ENCODE measurements around the gene FAM200C.

Gene FAM200C

DNA sequence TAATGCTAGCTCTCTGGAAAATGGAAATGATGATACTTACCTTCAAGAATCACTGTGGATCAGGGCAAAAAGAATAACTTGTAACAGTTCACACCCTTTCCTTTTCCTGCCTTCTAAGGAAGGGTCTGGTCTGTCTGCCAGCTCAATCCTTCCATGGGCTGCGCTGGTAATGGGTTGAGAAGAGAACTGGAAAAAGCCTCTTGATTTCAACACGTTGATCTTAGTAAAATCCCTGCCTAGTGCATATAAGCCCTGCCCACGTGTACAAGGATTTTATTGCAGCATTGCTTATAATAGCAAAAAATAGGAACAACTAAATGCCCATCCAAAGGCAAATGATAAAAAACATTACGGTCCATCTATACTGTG, 49.9 kb downstream of the FAM200C start (continued):
- no peak for TF ChIP-seq RARB (CRISPR knock-in tag; IDR thresholded peaks at IDR 0.05)
- TF ChIP-seq ARNTL (CRISPR knock-in tag; IDR thresholded peaks at IDR 0.05; ENCODE audit: borderline replicate concordance, low read depth), result no peak
- TF ChIP-seq ZC3H10 (CRISPR knock-in tag; IDR thresholded peaks at IDR 0.05), result no peak
- TF ChIP-seq ZNF565 (CRISPR knock-in tag; conservative IDR thresholded peaks at IDR 0.05; ENCODE audit: low read depth), result no peak
- TF ChIP-seq BACH2 (CRISPR knock-in tag; IDR thresholded peaks at IDR 0.05; ENCODE audit: borderline replicate concordance), result no peak

DNA sequence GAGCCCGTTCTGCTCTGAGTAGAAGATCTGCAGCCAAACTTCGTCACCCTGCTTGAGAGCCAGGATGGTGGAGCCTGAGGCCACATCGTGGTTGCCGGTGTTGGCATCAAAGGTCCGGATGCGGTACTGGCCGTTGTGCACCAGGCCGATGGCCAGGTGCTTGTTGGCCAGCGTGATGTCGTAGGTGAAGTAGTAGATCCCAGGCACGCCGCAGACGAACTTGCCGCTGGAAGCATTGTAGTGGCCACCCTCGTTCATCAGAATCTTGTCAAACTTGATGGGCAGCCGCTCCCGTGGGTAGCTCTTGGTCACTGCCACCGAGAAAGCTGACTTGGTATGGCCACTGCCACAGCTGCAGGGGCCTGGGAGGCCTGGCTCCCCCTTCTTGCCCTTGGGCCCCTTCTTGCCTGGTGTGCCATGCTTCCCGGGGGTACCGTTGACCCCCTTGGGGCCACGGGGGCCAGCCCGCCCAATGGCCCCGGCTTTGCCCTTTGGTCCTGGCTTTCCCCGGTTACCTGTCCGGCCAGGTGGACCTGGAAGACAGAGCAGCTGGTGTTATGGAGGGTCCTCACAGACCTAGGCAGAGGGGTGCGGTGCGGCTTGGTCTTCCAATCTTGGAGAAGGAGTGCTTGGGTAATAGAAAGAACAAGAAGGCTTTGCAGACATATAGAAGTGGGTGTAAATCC, 50.5 kb downstream of the FAM200C start:
- ATAC-seq, result no peak
- TF ChIP-seq SNAI2 (CRISPR knock-in tag; IDR thresholded peaks at IDR 0.05) (no peak), ISL1 (CRISPR knock-in tag; IDR thresholded peaks at IDR 0.05) (no peak), TOX (CRISPR knock-in tag; IDR thresholded peaks at IDR 0.05; ENCODE audit: borderline replicate concordance) (no peak), CSDC2 (CRISPR knock-in tag; IDR thresholded peaks at IDR 0.05) (no peak), OSR1 (CRISPR knock-in tag; IDR thresholded peaks at IDR 0.05) (no peak), RARB (CRISPR knock-in tag; IDR thresholded peaks at IDR 0.05) (no peak), ZNF70 (CRISPR knock-in tag; IDR thresholded peaks at IDR 0.05) (no peak), ZNF8 (CRISPR knock-in tag; IDR thresholded peaks at IDR 0.05) (no peak), ZFP30 (CRISPR knock-in tag; IDR thresholded peaks at IDR 0.05) (no peak), TCF4 (CRISPR knock-in tag; IDR thresholded peaks at IDR 0.05; ENCODE audit: borderline replicate concordance) (no peak), ZFP3 (CRISPR knock-in tag; IDR thresholded peaks at IDR 0.05) (no peak), ESRRG (CRISPR knock-in tag; IDR thresholded peaks at IDR 0.05) (no peak), ZNF565 (CRISPR knock-in tag; conservative IDR thresholded peaks at IDR 0.05; ENCODE audit: low read depth) (no peak), ARNTL (CRISPR knock-in tag; IDR thresholded peaks at IDR 0.05; ENCODE audit: borderline replicate concordance, low read depth) (no peak), GLIS3 (CRISPR knock-in tag; IDR thresholded peaks at IDR 0.05) (no peak)
- TF ChIP-seq, protein P1, sequence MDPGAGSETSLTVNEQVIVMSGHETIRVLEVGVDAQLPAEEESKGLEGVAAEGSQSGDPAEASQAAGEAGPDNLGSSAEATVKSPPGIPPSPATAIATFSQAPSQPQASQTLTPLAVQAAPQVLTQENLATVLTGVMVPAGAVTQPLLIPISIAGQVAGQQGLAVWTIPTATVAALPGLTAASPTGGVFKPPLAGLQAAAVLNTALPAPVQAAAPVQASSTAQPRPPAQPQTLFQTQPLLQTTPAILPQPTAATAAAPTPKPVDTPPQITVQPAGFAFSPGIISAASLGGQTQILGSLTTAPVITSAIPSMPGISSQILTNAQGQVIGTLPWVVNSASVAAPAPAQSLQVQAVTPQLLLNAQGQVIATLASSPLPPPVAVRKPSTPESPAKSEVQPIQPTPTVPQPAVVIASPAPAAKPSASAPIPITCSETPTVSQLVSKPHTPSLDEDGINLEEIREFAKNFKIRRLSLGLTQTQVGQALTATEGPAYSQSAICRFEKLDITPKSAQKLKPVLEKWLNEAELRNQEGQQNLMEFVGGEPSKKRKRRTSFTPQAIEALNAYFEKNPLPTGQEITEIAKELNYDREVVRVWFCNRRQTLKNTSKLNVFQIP (CRISPR knock-in tag; IDR thresholded peaks at IDR 0.05; ENCODE audit: borderline replicate concordance, low read depth), result no peak
- TF ChIP-seq, protein P2, sequence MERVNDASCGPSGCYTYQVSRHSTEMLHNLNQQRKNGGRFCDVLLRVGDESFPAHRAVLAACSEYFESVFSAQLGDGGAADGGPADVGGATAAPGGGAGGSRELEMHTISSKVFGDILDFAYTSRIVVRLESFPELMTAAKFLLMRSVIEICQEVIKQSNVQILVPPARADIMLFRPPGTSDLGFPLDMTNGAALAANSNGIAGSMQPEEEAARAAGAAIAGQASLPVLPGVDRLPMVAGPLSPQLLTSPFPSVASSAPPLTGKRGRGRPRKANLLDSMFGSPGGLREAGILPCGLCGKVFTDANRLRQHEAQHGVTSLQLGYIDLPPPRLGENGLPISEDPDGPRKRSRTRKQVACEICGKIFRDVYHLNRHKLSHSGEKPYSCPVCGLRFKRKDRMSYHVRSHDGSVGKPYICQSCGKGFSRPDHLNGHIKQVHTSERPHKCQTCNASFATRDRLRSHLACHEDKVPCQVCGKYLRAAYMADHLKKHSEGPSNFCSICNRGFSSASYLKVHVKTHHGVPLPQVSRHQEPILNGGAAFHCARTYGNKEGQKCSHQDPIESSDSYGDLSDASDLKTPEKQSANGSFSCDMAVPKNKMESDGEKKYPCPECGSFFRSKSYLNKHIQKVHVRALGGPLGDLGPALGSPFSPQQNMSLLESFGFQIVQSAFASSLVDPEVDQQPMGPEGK (CRISPR knock-in tag; IDR thresholded peaks at IDR 0.05; ENCODE audit: borderline replicate concordance), result no peak
- TF ChIP-seq, protein P3, sequence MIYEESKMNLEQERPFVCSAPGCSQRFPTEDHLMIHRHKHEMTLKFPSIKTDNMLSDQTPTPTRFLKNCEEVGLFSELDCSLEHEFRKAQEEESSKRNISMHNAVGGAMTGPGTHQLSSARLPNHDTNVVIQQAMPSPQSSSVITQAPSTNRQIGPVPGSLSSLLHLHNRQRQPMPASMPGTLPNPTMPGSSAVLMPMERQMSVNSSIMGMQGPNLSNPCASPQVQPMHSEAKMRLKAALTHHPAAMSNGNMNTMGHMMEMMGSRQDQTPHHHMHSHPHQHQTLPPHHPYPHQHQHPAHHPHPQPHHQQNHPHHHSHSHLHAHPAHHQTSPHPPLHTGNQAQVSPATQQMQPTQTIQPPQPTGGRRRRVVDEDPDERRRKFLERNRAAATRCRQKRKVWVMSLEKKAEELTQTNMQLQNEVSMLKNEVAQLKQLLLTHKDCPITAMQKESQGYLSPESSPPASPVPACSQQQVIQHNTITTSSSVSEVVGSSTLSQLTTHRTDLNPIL (CRISPR knock-in tag; IDR thresholded peaks at IDR 0.05; ENCODE audit: low read depth), result no peak

DNA sequence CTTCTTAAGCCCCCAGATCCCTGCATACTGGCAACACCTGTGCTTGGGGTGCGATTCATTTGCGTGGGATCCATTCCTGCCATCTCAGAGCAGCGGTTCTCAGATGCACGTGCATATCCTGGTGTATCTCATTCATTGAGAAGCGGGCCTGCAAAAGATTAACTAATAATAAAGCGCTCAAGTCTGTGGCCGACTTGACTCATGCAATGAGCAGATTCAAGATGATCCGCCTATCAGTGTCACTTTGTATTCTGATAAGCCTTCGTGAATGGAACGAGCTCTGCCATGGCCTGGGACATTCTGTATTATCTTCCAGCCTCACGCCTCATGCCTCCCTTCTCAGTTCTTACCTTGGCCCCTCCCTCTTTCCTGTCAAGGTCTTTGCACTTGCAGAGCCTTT, 51.8 kb downstream of the FAM200C start:
- TF ChIP-seq ARNTL (CRISPR knock-in tag; IDR thresholded peaks at IDR 0.05; ENCODE audit: borderline replicate concordance, low read depth), result no peak
- TF ChIP-seq TCF4 (CRISPR knock-in tag; IDR thresholded peaks at IDR 0.05; ENCODE audit: borderline replicate concordance), result no peak
- TF ChIP-seq ISL1 (CRISPR knock-in tag; IDR thresholded peaks at IDR 0.05), result no peak

DNA sequence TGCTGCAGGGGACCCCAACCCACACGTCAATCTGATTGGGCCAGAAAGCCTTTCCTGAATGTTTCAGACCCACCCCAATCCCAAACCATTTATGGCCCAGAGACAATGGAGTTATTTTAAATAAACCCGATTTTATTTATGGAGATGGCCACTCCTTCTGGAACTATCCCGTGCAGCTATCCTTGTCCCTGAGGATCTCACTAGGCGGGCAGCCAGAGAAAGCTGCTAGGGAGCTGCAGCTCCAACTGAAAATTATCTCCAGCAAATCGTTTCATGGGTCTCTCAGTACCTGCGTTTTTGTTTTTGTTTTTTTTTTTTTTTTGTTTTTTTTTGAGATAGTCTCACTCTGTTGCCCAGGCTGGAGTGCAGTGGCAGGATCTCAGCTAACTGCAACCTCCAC, 52.4 kb downstream of the FAM200C start:
- ATAC-seq, result no peak
- no peak for TF ChIP-seq TCF4 (CRISPR knock-in tag; IDR thresholded peaks at IDR 0.05; ENCODE audit: borderline replicate concordance)
- TF ChIP-seq GLIS3 (CRISPR knock-in tag; IDR thresholded peaks at IDR 0.05), result no peak
- TF ChIP-seq, protein P1 (CRISPR knock-in tag; IDR thresholded peaks at IDR 0.05; ENCODE audit: borderline replicate concordance, low read depth), result no peak
- no peak for TF ChIP-seq ZNF8 (CRISPR knock-in tag; IDR thresholded peaks at IDR 0.05)
- no peak for TF ChIP-seq ESRRG (CRISPR knock-in tag; IDR thresholded peaks at IDR 0.05)
- TF ChIP-seq, protein P4, sequence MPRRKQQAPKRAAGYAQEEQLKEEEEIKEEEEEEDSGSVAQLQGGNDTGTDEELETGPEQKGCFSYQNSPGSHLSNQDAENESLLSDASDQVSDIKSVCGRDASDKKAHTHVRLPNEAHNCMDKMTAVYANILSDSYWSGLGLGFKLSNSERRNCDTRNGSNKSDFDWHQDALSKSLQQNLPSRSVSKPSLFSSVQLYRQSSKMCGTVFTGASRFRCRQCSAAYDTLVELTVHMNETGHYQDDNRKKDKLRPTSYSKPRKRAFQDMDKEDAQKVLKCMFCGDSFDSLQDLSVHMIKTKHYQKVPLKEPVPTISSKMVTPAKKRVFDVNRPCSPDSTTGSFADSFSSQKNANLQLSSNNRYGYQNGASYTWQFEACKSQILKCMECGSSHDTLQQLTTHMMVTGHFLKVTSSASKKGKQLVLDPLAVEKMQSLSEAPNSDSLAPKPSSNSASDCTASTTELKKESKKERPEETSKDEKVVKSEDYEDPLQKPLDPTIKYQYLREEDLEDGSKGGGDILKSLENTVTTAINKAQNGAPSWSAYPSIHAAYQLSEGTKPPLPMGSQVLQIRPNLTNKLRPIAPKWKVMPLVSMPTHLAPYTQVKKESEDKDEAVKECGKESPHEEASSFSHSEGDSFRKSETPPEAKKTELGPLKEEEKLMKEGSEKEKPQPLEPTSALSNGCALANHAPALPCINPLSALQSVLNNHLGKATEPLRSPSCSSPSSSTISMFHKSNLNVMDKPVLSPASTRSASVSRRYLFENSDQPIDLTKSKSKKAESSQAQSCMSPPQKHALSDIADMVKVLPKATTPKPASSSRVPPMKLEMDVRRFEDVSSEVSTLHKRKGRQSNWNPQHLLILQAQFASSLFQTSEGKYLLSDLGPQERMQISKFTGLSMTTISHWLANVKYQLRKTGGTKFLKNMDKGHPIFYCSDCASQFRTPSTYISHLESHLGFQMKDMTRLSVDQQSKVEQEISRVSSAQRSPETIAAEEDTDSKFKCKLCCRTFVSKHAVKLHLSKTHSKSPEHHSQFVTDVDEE (CRISPR knock-in tag; IDR thresholded peaks at IDR 0.05), result no peak
- no peak for TF ChIP-seq ARNTL (CRISPR knock-in tag; IDR thresholded peaks at IDR 0.05; ENCODE audit: borderline replicate concordance, low read depth)
- TF ChIP-seq RARB (CRISPR knock-in tag; IDR thresholded peaks at IDR 0.05), result no peak
- TF ChIP-seq, protein P3 (CRISPR knock-in tag; IDR thresholded peaks at IDR 0.05; ENCODE audit: low read depth), result no peak
- no peak for TF ChIP-seq BACH2 (CRISPR knock-in tag; IDR thresholded peaks at IDR 0.05; ENCODE audit: borderline replicate concordance)
- TF ChIP-seq, protein P2 (CRISPR knock-in tag; IDR thresholded peaks at IDR 0.05; ENCODE audit: borderline replicate concordance), result no peak
- no peak for TF ChIP-seq ZC3H10 (CRISPR knock-in tag; IDR thresholded peaks at IDR 0.05)
- no peak for TF ChIP-seq ZNF565 (CRISPR knock-in tag; conservative IDR thresholded peaks at IDR 0.05; ENCODE audit: low read depth)
- no peak for TF ChIP-seq SNAI2 (CRISPR knock-in tag; IDR thresholded peaks at IDR 0.05)
- no peak for TF ChIP-seq ZFP30 (CRISPR knock-in tag; IDR thresholded peaks at IDR 0.05)
- no peak for TF ChIP-seq ZNF70 (CRISPR knock-in tag; IDR thresholded peaks at IDR 0.05)

More for the DNA sequence above, 51.8 kb downstream of the FAM200C start:
- no peak for ATAC-seq
